AG10803 (cell line): ENCODE results near the gene TTC28.

Source experiments
- DNase-seq: peaks from one replicate; pipeline ENCODE4 v3.0.0; 2010; ENCODE audit warnings: low read depth
- H3K4me3 ChIP-seq: 2 replicates; pipeline ENCODE4 v1.5.1; 2011; ENCODE audit warnings: mild to moderate bottlenecking, low read length, control low read depth
- TF ChIP-seq, protein P1 (sequence below): conservative IDR thresholded peaks from 2 replicates; pipeline ENCODE4 v1.5.1; 2011; ENCODE audit warnings: mild to moderate bottlenecking, low read length, control low read depth, inconsistent platforms

Gene TTC28

DNA sequence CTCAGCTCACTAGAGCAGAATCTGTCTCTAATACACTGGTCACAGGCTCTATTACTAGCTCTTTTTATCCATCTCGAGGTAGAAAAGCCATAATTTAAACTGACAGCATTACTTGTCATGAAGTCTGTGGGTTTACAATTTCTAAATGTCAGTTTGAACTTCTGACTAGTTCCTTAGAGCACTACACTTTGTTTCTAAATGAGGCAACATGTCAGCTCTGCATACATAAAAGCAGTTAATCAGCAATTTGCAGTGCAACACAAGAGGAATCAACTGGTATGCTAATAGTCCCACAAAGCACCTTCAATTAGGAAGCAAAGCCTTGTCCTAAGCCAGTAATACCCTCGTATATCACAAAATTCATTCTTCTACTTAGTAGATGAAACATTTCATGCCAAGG lies 321.3 kb downstream of the TTC28 start:
- H3K4me3 ChIP-seq = no peak overlapping the region
- TF ChIP-seq, protein P1, sequence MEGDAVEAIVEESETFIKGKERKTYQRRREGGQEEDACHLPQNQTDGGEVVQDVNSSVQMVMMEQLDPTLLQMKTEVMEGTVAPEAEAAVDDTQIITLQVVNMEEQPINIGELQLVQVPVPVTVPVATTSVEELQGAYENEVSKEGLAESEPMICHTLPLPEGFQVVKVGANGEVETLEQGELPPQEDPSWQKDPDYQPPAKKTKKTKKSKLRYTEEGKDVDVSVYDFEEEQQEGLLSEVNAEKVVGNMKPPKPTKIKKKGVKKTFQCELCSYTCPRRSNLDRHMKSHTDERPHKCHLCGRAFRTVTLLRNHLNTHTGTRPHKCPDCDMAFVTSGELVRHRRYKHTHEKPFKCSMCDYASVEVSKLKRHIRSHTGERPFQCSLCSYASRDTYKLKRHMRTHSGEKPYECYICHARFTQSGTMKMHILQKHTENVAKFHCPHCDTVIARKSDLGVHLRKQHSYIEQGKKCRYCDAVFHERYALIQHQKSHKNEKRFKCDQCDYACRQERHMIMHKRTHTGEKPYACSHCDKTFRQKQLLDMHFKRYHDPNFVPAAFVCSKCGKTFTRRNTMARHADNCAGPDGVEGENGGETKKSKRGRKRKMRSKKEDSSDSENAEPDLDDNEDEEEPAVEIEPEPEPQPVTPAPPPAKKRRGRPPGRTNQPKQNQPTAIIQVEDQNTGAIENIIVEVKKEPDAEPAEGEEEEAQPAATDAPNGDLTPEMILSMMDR = no peak
- no peak for DNase-seq

DNA sequence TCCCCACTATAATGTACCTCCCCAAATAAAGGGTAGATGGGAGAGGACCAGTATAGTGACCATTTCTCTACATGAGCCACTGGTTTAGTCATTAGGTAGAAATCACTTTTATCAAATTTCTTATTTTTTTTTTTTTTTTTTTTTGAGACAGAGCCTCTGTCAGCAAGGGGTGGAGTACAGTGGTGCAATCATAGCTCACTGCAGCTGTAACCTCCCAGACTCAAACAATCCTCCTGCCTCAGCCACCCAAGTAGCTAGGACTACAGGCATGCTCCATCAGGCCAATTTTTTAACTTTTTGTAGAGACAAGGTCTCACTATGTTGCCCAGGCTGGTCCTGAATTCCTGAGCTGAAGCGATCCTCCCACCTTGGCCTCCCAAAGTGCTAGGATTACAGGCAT lies 322.4 kb downstream of the TTC28 start:
- DNase-seq = no peak
- H3K4me3 ChIP-seq = no peak overlapping the region
- TF ChIP-seq, protein P1 = no peak

DNA sequence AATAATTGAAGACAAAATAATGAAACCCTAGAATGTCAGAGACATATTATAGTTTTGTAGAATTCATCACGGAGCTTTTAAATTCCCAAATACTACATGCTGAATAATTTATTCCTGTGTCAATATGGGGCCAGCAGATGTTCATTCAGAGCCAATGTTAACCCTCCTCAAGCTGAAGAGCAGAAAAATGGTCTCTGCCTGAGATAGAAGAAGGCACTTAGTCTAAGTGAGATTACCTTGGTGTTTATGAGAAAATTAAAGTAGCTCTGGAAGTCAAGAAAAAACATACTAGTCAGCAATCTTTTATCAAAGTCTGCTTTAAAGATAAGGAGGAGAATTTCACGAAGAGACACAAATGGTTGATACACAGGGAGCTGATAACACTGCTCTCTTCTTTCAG lies 328.2 kb downstream of the TTC28 start:
- no peak for DNase-seq
- no peak overlapping the region for H3K4me3 ChIP-seq
- TF ChIP-seq, protein P1 = no peak

DNA sequence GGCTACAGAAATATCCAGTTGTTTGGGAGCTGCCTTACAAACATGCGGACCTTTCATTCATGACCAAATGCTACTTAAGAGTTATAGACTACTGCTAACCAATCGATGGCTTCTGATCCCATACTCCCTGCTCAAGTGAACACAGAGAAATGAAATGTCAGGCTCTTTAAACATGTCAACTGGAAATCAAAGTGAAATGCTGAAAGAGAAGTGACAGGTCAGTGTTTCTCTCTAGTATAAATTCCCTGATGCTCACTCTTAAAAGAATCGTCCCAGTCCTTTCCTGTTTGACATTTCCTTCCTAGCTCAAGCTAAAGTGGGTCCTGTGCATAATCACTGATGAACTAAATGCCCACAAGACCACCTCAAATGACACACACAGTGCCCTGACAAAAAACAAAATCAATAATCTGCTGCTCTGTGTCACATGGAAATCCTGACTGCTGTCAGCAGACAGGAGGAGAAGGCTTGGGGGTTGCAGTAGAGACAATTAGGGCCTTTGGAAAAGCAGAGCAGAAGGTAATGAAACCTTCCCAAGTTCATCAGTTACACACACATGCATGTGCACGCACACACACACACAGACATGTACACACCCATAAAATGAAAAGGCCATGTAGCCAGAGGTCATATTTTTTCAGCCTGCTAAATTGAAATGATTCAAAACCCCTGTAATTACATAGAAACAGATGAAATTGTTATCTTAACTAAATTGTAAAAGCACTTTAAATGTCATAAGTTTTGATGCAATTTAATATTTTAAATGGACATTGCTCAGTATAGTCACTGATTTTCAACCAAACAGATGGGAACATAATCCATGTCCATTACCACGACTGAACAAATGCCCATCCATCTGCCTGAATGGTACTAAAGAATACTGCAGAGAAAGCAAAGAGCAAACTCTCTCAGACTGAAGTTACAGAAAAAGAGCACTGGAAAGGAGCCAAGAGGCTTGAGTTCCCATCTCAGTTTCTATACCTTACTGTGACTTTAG lies 330.7 kb downstream of the TTC28 start:
- no peak overlapping the region for H3K4me3 ChIP-seq
- TF ChIP-seq, protein P1 = no peak
- DNase-seq = no peak

DNA sequence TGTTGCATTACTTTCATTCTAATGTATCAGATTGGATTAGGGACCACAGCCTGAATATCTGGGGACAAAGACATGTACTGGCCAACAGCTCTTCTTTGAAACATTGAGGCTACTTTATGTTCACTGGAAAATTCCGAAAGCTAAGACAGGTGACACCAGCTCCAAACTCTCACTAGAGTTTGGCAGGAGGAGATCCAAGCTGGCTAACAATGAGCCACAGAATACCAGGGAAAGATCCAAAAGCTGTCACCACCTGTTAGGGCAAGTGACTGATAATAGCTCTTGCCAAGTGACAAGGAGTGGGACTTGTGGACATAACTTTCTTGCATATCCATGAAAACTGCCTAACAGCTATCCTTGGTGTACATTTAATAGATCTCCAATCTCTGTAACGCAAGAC lies 333.3 kb downstream of the TTC28 start:
- TF ChIP-seq, protein P1 = no peak
- no peak for DNase-seq
- H3K4me3 ChIP-seq = no peak overlapping the region

DNA sequence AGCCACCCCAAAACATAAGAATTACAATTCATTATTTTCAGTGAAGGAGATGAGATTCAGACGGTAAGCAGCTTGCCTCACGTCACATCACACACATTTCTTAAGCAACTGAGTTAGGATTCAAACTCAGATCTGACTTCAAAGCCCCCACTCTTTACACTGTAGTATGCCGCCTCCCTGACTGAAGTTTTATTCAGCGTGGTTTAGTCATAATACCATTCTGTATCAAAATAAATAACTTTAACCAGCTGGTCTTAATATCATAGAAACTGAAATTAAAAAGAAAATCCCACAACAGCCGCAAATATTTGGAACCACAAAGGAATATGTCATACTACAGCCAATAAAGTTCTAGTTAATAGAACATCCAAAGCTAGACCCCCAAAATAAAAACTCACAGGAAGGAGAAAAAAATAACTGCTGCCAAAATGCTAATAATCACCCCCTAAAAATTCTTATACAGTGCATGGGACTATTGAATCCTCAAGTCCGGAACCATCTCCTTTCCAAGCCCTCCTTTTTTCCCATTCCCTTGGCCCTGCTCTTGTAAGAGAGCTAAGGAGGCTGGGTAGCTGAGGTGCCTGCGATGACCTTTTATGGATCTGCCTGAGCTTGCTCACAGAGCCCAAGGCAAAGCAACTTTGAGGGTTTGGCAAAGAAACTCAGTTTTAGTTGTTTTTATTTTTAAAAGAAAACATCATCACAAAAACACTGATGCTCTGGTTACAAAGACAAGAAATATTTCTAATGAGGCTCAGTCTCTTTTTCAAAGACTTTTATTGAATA lies 334.5 kb downstream of the TTC28 start:
- no peak overlapping the region for H3K4me3 ChIP-seq
- TF ChIP-seq, protein P1 = no peak
- peak; percentile 73 for DNase-seq
